Mesendoderm (in vitro differentiated cells): ENCODE data around the gene UBALD1.

ENCODE experiments used
- DNase-seq: peaks from one replicate; pipeline ENCODE4 v3.0.0; 2013
- H2AK5ac ChIP-seq: 2 replicates; pipeline ENCODE4 v1.6.1; 2013; ENCODE audit warnings: low read length, inconsistent platforms
- H2BK120ac ChIP-seq: 2 replicates; pipeline ENCODE4 v1.6.1; 2013; ENCODE audit warnings: low read depth, mild to moderate bottlenecking, low read length, moderate library complexity, mixed read lengths
- H2BK15ac ChIP-seq: replicated peaks from 2 replicates; pipeline ENCODE4 v1.6.1; 2013; ENCODE audit warnings: low read depth, mild to moderate bottlenecking, moderate library complexity
- H2BK5ac ChIP-seq: 2 replicates; pipeline ENCODE4 v1.6.1; 2013; ENCODE audit warnings: low read length, inconsistent platforms
- H3K18ac ChIP-seq: 2 replicates; pipeline ENCODE4 v1.6.1; 2013; ENCODE audit warnings: mild to moderate bottlenecking, low read length, mixed read lengths
- H3K23ac ChIP-seq: one replicate; pipeline ENCODE4 v1.6.1; 2013; ENCODE audit warnings: low read length
- H3K27ac ChIP-seq: 2 replicates; pipeline ENCODE4 v1.5.1; 2013; ENCODE audit warnings: low read depth, mild to moderate bottlenecking, inconsistent platforms, low read length, moderate library complexity
- H3K27me3 ChIP-seq: 2 replicates; pipeline ENCODE4 v1.6.1; 2013; ENCODE audit warnings: low read length, control low read depth, mild to moderate bottlenecking, inconsistent platforms; ENCODE audit not compliant: insufficient read depth, poor library complexity
- H3K36me3 ChIP-seq: 2 replicates; pipeline ENCODE4 v1.6.1; 2013; ENCODE audit warnings: low read length, inconsistent platforms; ENCODE audit not compliant: control insufficient read depth, insufficient read depth
- H3K4ac ChIP-seq: one replicate; pipeline ENCODE4 v1.6.1; 2013; ENCODE audit warnings: low read depth, mild to moderate bottlenecking, low read length, moderate library complexity
- H3K4me1 ChIP-seq: 2 replicates; pipeline ENCODE4 v1.6.1; 2013; ENCODE audit warnings: low read depth, low read length, inconsistent platforms; ENCODE audit not compliant: control insufficient read depth
- H3K4me2 ChIP-seq: 2 replicates; pipeline ENCODE4 v1.6.1; 2013; ENCODE audit warnings: low read length
- H3K4me3 ChIP-seq: 2 replicates; pipeline ENCODE4 v1.5.1; 2013; ENCODE audit warnings: mild to moderate bottlenecking, low read length
- H3K56ac ChIP-seq: one replicate; pipeline ENCODE4 v1.6.1; 2013; ENCODE audit warnings: low read length
- H3K79me1 ChIP-seq: 2 replicates; pipeline ENCODE4 v1.6.1; 2013; ENCODE audit warnings: low read length, inconsistent platforms
- H3K79me2 ChIP-seq: 2 replicates; pipeline ENCODE4 v1.6.1; 2013; ENCODE audit warnings: mild to moderate bottlenecking, low read length; ENCODE audit not compliant: control insufficient read depth, insufficient read depth
- H3K9ac ChIP-seq: 2 replicates; pipeline ENCODE4 v1.6.1; 2013; ENCODE audit warnings: low read length, inconsistent platforms
- H4K5ac ChIP-seq: one replicate; pipeline ENCODE4 v1.6.1; 2013; ENCODE audit warnings: low read length
- H4K8ac ChIP-seq: one replicate; pipeline ENCODE4 v1.6.1; 2013; ENCODE audit warnings: low read depth, mild to moderate bottlenecking, control low read depth, low read length, moderate library complexity
- WGBS: extraction: QIAGEN DNeasy Blood & Tissue Kit; methylation state at CpG from one replicate; pipeline ENCODE4 v1.1.7; 2013; ENCODE audit warnings: low lambda C conversion rate, missing lambda C conversion rate; ENCODE audit not compliant: insufficient coverage; ENCODE audit errors: extremely low coverage; 5-methylcytosine and 5-hydroxymethylcytosine counted together

The UBALD1 gene

GRCh38 chr16:4616047-4616811 is 1.5 kb upstream of the UBALD1 start:
- H3K4me1 ChIP-seq: peaks cover 7% of the 10 kb centered on the region
- no CpG with 5 or more reads among the region's 57 CpGs for WGBS

GRCh38 chr16:4615384-4616046 is 827 bp upstream of the UBALD1 start:
- no peak for DNase-seq

More at GRCh38 chr16:4616047-4616811, 1.5 kb upstream of the UBALD1 start:
- Histone ChIP-seq H3K79me1 (peaks cover 10% of the 10 kb centered on the region), H3K56ac (peak overlapping the region; percentile 92), H3K4me2 (peak overlapping the region; percentile 77), H3K27ac (peak overlapping the region; percentile 93), H4K8ac (peak overlapping the region; percentile 84), H2AK5ac (no peak overlapping the region), H3K4ac (peak overlapping the region; percentile 82), H4K5ac (no peak overlapping the region), H2BK120ac (no peak overlapping the region), H3K36me3 (no peaks in the 10 kb centered on the region), H2BK15ac (no peak overlapping the region), H3K4me3 (peak overlapping the region; percentile 37), H3K18ac (peak overlapping the region; percentile 77), H3K79me2 (peaks cover 27% of the 10 kb centered on the region), H2BK5ac (peak overlapping the region; percentile 46), H3K27me3 (no peaks in the 10 kb centered on the region), H3K23ac (peak overlapping the region; percentile 80), H3K9ac (peak overlapping the region; percentile 83)
- DNase-seq: peak; percentile 100

GRCh38 chr16:4613636-4614570 is 785 bp downstream of the UBALD1 start:
- H3K4me1 ChIP-seq: peaks cover 7% of the 10 kb centered on the region

More at GRCh38 chr16:4615384-4616046, 827 bp upstream of the UBALD1 start:
- no peak overlapping the region for H2BK15ac ChIP-seq
- peak overlapping the region; percentile 46 for H2BK5ac ChIP-seq
- no peak overlapping the region for H2BK120ac ChIP-seq
- peak overlapping the region; percentile 33 for H3K18ac ChIP-seq
- H3K27ac ChIP-seq: peak overlapping the region; percentile 48
- H3K23ac ChIP-seq: no peak overlapping the region
- H3K9ac ChIP-seq: peak overlapping the region; percentile 76
- H3K4me2 ChIP-seq: peak overlapping the region; percentile 45
- peak overlapping the region; percentile 84 for H4K8ac ChIP-seq
- H2AK5ac ChIP-seq: peak overlapping the region; percentile 94
- H3K4me3 ChIP-seq: no peak overlapping the region
- H3K79me1 ChIP-seq: peaks cover 12% of the 10 kb centered on the region
- H3K4me1 ChIP-seq: peaks cover 7% of the 10 kb centered on the region
- no peaks in the 10 kb centered on the region for H3K36me3 ChIP-seq
- peak overlapping the region; percentile 41 for H3K4ac ChIP-seq
- H4K5ac ChIP-seq: no peak overlapping the region
- H3K79me2 ChIP-seq: peaks cover 34% of the 10 kb centered on the region
- peak overlapping the region; percentile 90 for H3K56ac ChIP-seq
- no peaks in the 10 kb centered on the region for H3K27me3 ChIP-seq
- no CpG with 5 or more reads among the region's 39 CpGs for WGBS

GRCh38 chr16:4612977-4613635 is 1.6 kb downstream of the UBALD1 start:
- Histone ChIP-seq H3K9ac (peak overlapping the region; percentile 93), H3K36me3 (no peaks in the 10 kb centered on the region), H3K23ac (no peak overlapping the region), H3K18ac (no peak overlapping the region), H4K5ac (no peak overlapping the region), H3K27me3 (no peaks in the 10 kb centered on the region), H3K79me1 (peaks cover 12% of the 10 kb centered on the region), H3K79me2 (peaks cover 35% of the 10 kb centered on the region), H3K56ac (peak overlapping the region; percentile 98), H3K4me3 (peak overlapping the region; percentile 85), H4K8ac (no peak overlapping the region), H3K4ac (no peak overlapping the region), H2BK120ac (no peak overlapping the region), H2BK5ac (no peak overlapping the region), H3K4me1 (peaks cover 7% of the 10 kb centered on the region), H3K4me2 (peak overlapping the region; percentile 96), H2AK5ac (no peak overlapping the region), H3K27ac (no peak overlapping the region), H2BK15ac (no peak overlapping the region)
- WGBS: no CpG with 5 or more reads among the region's 14 CpGs
- peak; percentile 45 for DNase-seq

More at GRCh38 chr16:4613636-4614570, 785 bp downstream of the UBALD1 start:
- H3K4me3 ChIP-seq: peak overlapping the region; percentile 85
- H3K4ac ChIP-seq: peak overlapping the region; percentile 93
- no CpG with 5 or more reads among the region's 92 CpGs for WGBS
- peak overlapping the region; percentile 23 for H3K27ac ChIP-seq
- peaks cover 12% of the 10 kb centered on the region for H3K79me1 ChIP-seq
- H3K79me2 ChIP-seq: peaks cover 35% of the 10 kb centered on the region
- H3K18ac ChIP-seq: peak overlapping the region; percentile 21
- peak overlapping the region; percentile 89 for H3K23ac ChIP-seq
- H2BK5ac ChIP-seq: peak overlapping the region; percentile 45
- no peaks in the 10 kb centered on the region for H3K27me3 ChIP-seq
- peak overlapping the region; percentile 98 for H3K56ac ChIP-seq
- peak overlapping the region; percentile 90 for H2AK5ac ChIP-seq
- H3K9ac ChIP-seq: peak overlapping the region; percentile 93
- no peaks in the 10 kb centered on the region for H3K36me3 ChIP-seq
- H4K8ac ChIP-seq: no peak overlapping the region
- no peak overlapping the region for H2BK15ac ChIP-seq
- H3K4me2 ChIP-seq: peak overlapping the region; percentile 96
- no peak overlapping the region for H4K5ac ChIP-seq
- no peak overlapping the region for H2BK120ac ChIP-seq
- DNase-seq: peak; percentile 50

GRCh38 chr16:4612474-4612931 is 2.2 kb downstream of the UBALD1 start:
- Histone ChIP-seq H3K36me3 (no peaks in the 10 kb centered on the region), H3K4me3 (no peak overlapping the region), H3K4me1 (peaks cover 7% of the 10 kb centered on the region), H4K8ac (no peak overlapping the region), H3K9ac (peak overlapping the region; percentile 45), H2AK5ac (no peak overlapping the region), H3K79me1 (peaks cover 12% of the 10 kb centered on the region), H2BK5ac (no peak overlapping the region), H2BK15ac (no peak overlapping the region), H3K79me2 (peaks cover 35% of the 10 kb centered on the region), H3K56ac (peak overlapping the region; percentile 15), H3K27me3 (no peaks in the 10 kb centered on the region), H3K23ac (no peak overlapping the region), H3K4me2 (no peak overlapping the region), H3K18ac (no peak overlapping the region), H3K27ac (no peak overlapping the region), H4K5ac (no peak overlapping the region), H2BK120ac (no peak overlapping the region), H3K4ac (no peak overlapping the region)
- DNase-seq: peak; percentile 64
- WGBS: no CpG with 5 or more reads among the region's 7 CpGs
